GM12891 (cell line): ENCODE results near the gene SAMD4B.

Experiments
- POLR2A ChIP-seq: IDR thresholded peaks from 2 replicates; pipeline ENCODE4 v1.6.1; 2011; ENCODE audit warnings: low read depth, low read length, control low read depth
- POLR2AphosphoS5 ChIP-seq: IDR thresholded peaks from 2 replicates; pipeline ENCODE4 v1.6.1; 2011; ENCODE audit warnings: low read depth, low read length, control low read depth

DNA sequence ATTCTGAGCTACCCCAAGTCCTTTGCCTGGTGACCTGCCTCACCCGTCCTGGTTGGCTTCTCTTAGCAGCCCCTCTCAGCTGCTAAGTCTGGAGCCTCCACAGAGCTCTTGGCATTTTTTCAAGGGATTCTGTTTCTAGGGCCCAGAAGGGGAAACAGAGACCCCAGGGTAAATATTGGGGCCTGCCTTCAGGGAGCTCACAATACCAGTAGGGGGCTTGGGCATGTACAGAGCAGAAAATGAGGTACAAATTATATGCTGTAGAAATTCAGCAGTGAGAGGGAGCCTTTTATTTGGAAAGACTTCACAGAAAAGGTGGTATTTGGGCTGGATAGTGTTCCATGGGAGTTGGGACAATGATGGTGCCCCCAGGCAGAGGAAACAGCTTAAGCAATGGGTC is 3.7 kb downstream of the SAMD4B start:
- TF ChIP-seq POLR2AphosphoS5 (no peak), POLR2A (no peak)
